A549 treated with GW870086 at 1 μM for 4 hours (cell line): ENCODE measurements around the gene EEF1B2. TPM values are rescaled to one million over a fixed set of nuclear protein-coding genes. Genes with fewer than 3 reads are reported as not detected.

Source experiments
- total RNA-seq: library from RNA; stranded (reverse); fragments of 200-300 nt; extraction: Qiagen RNA extraction; gene quantifications from 5 replicates; pipeline ENCODE4 v1.2.3, GENCODE V29; 2022; ENCODE audit warnings: low read depth

EEF1B2 gene
- 1,006 to 1,130 TPM (median 1,045 TPM) in 5 replicates for total RNA-seq

DNA sequence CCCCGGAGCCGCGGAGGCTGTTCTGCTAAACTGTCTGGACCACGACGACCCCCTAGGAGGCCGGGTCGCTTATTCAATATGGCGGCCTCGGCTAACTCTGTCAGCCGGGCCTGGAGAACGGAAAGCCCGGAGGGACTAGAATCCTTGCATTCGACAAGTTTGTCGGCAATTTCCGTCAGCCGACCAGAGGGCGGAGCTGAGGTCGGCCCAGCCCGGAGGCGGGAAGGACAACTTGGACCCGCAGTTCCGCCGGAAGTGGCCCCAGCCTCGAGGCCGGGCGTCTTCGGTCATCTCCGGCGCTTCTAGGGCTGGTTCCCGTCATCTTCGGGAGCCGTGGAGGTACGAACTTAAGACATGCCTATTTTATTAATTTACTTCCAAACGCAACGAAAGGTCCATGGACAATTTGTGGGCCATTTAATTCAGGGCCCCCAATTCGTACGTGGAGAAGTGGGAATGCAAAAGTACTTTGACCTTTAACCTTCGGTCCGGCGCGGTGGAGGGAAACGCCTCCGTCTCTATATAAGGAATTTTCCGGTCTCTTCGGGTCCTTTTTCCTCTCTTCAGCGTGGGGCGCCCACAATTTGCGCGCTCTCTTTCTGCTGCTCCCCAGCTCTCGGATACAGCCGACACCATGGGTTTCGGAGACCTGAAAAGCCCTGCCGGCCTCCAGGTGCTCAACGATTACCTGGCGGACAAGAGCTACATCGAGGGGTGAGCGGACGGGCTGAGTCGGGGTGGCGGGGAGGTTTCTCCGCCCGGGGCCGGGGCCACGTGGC, at the start of gene EEF1B2, which contains the start of gene NDUFS1:
EEF1B2 (plus strand) TSS at position 550 of the 779 bp plus-strand sequence; CDS start at position 635, 85 bp downstream.
NDUFS1 (minus strand) TSS at position 99 of the 779 bp plus-strand sequence. CDS start 5,766 bp downstream, outside the sequence.

Other genes starting within 250 kb of the EEF1B2 start
- 1.3 to 2.1 TPM (median 2.0 TPM) in 5 replicates for gene INO80D, start 73.7 kb upstream of the EEF1B2 start, total RNA-seq
- 56.8 to 69.4 TPM (median 65.0 TPM) in 5 replicates for gene NDUFS1, start 451 bp upstream of the EEF1B2 start, total RNA-seq
- 0.64 to 2.0 TPM (median 1.2 TPM) in 5 replicates for gene ZDBF2, start 114.8 kb downstream of the EEF1B2 start, total RNA-seq